ENCODE data around the gene ZDHHC9.
"Not testable (repeated sequence)": the region's sequence is repeated elsewhere in the genome, so short reads cannot be mapped to it uniquely, and the experiment has no call there.

DNA sequence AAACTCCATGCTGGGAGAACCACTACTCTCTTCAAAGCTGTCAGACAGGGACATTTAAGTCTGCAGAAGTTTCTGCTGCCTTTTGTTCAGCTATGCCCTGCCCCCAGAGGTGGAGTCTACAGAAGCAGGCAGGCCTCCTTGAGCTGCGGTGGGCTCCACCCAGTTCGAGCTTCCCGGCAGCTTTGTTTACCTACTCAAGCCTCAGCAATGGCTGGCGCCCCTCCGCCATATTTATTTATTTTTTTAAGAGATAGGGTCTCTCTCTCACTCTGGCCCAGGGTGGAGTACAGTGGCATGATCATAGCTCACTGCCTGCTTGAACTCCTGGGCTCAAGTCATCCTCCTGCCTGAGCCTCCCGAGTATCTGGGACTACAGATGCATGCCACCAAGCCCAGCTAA, 15.4 kb upstream of the ZDHHC9 start:
- TF ChIP-seq, protein P1, sequence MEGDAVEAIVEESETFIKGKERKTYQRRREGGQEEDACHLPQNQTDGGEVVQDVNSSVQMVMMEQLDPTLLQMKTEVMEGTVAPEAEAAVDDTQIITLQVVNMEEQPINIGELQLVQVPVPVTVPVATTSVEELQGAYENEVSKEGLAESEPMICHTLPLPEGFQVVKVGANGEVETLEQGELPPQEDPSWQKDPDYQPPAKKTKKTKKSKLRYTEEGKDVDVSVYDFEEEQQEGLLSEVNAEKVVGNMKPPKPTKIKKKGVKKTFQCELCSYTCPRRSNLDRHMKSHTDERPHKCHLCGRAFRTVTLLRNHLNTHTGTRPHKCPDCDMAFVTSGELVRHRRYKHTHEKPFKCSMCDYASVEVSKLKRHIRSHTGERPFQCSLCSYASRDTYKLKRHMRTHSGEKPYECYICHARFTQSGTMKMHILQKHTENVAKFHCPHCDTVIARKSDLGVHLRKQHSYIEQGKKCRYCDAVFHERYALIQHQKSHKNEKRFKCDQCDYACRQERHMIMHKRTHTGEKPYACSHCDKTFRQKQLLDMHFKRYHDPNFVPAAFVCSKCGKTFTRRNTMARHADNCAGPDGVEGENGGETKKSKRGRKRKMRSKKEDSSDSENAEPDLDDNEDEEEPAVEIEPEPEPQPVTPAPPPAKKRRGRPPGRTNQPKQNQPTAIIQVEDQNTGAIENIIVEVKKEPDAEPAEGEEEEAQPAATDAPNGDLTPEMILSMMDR (conservative IDR thresholded peaks at IDR 0.05; ENCODE audit: low read depth, low read length): not testable (repeated sequence)
- TF ChIP-seq EZH2 (IDR thresholded peaks at IDR 0.05; ENCODE audit: low read length, unreplicated experiment); EZH2phosphoT487 (IDR thresholded peaks at IDR 0.05; ENCODE audit: borderline replicate concordance, low read length): not testable (repeated sequence)

All from PC-3 (cell line).